HG03520 (cell line): ENCODE measurements around the gene COL11A1.
"Not testable (repeated sequence)": the region's sequence is repeated elsewhere in the genome, so short reads cannot be mapped to it uniquely, and the experiment has no call there.

ENCODE experiments used
- ATAC-seq: cut with Tn5 transposase; IDR thresholded peaks from one replicate; pipeline ENCODE4 v1.9.1; 2021; ENCODE audit warnings: mild to moderate bottlenecking, moderate library complexity; ENCODE audit not compliant: unreplicated experiment

COL11A1 gene

DNA sequence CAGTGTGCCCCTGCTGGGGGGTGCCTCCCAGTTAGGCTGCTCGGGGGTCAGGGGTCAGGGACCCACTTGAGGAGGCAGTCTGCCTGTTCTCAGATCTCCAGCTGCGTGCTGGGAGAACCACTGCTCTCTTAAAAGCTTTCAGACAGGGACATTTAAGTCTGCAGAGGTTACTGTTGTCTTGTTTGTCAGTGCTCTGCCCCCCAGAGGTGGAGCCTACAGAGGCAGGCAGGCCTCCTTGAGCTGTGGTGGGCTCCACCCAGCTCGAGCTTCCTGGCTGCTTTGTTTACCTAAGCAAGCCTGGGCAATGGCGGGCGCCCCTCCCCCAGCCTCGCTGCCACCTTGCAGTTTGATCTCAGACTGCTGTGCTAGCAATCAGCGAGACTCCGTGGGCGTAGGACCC lies 175.0 kb downstream of the COL11A1 start:
- not testable (repeated sequence) for ATAC-seq

- ATAC-seq = no peak
These were observed 188.7 kb downstream of the COL11A1 start for GRCh38 chr1:102919659-102920058.

DNA sequence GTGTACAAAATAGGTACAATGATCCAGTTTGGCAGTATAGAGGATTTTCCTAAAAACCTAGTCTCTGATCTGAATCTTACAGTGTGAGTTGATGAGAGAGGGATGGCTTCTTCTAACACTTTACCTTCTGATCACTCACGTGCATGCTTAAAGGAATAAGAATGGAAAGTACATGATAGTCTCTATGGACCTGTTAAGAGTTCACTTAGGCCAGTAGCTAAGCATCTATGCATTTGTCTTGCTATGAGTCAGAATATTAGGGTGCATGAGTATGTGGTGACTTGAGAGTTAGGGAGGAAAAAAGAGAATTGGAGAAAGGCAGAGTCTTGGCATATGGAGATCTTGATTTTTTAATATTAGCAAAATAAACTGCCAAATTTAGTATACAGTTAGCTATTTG lies 206.3 kb downstream of the COL11A1 start:
- ATAC-seq = no peak

- no peak for ATAC-seq
These were observed 208.4 kb downstream of the COL11A1 start for GRCh38 chr1:102899935-102900334.

DNA sequence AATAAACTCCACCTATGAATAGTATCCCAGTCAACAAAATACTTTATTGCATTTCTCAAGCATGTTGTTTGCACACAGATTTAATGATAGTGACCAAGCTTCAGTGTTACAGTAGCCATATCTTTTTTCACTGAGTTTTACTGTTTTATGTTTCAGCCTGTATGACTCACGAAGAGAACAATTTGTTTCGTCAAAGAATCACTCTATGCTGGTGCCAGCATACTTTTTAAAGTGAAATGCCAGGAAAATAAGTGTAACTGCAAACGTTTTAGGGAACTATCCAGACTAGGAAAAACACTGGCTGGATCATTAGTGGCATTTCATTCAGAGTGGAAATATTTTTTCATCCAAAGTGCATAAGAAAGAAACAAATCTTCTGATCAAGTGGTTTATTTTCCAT lies 210.8 kb downstream of the COL11A1 start:
- no peak for ATAC-seq

DNA sequence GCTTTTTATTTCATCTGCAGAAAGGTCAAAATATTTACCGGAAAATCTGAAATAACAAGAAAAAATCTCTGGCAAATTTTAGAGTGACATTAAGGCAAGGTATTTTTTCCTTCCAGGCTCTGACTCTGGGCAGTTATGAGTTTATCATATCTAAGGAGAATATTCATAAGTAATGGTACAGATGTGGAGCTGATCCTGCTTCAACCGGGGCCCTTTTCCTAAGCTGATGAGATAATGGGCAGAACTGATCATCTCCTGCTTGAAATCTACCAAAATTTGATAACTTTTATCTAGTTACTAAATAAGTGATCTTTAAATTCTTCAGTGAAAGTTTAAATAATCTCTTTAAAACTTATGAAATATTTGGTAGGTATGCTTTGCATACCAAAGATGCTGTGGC lies 211.6 kb downstream of the COL11A1 start:
- no peak for ATAC-seq

DNA sequence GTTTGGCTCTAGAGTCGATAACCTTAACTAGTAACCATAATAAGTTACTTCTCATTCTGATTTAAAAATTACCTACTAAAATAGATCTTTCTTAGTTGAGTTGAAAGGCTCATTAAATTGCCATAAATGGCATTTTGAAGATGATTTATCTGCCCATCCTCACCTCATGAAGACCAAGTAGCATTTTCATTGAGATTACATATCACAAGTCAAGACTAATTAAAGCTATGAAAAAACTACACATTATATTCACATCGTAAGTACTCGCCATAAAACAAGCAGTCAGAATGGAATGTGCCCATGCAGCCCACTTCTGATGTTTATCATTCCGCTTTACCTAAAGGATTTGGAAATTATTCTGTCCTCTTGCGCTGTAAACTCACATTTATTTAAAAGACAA lies 212.0 kb downstream of the COL11A1 start:
- no peak for ATAC-seq

DNA sequence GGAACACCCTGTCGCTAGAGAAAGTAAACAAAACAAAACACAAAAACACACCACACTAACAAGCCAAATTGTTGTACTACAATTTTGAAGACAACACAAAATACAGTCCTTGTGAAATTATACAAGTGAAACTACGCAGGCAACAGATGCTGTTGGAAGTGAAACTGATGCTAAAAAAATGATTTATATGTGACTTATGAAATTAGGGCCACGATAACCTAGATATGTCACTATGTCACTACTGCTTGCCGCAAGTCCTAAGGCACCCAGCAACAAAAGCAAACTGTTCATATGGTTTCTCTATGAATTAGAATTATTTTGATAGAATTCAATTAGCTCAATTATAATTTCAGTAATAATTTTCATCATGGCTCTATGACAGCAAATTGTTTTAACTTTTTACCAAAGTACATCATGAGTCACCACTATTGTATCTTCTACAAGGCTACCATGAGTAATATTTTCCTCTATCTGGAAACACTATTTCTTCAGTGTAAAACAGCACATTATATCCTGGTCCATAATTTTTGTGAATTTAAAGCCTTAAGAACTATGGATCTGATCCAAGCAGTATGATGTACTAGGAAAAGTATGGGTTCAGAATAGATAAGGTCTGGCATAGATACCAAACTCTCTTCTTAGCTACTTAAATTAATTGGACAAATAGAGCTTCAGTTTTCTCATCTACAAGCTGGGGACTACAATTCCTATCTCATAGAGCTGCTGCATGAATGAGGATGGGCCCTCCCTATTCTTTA lies 216.3 kb downstream of the COL11A1 start:
- ATAC-seq = no peak

DNA sequence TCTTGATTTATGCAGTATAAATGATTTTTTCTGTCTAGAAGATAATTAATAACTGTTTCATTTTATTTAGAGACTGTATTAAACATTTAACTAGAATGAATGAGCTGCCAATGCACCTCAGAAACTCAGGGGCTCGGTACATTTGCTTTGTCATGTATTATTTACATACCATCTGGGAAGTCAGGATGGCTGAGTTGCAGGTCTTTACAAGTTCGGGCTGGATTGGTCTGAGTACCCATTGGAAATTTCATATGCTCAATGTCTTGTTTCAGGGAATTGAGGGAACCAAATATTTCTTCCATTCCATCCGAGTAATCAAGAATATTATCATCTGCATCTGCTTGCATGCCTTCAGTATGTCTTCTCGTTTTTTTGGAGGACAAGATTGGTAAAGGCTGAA lies 221.7 kb downstream of the COL11A1 start:
- ATAC-seq = no peak

DNA sequence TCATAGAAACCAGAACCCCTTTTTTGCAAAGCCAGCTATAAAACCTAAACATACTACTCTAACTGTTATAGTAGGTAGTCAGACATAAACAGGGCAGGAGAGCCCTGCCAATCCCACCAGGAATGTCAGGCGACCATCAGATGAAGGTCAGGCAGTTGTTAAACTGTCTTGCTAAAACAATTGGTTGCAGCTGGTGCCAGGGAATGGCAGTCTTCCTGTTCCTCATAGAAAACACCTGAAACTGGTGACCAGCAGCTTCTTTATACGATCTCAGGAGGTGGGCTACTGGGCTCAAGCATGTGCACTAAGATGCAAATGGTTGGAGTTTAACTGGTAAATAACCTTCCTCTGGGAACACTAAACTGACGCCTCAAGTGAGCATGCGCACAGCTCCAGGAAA lies 224.1 kb downstream of the COL11A1 start:
- ATAC-seq = no peak

- no peak for ATAC-seq
These were observed 228.8 kb downstream of the COL11A1 start for GRCh38 chr1:102879439-102879993.

- ATAC-seq = no peak
These were observed 232.6 kb downstream of the COL11A1 start for GRCh38 chr1:102875756-102876155.

- ATAC-seq = no peak
These were observed 235.8 kb downstream of the COL11A1 start for GRCh38 chr1:102872526-102872925.

GRCh38 chr1:102872097-102872496 lies 236.2 kb downstream of the COL11A1 start:
- ATAC-seq = no peak

DNA sequence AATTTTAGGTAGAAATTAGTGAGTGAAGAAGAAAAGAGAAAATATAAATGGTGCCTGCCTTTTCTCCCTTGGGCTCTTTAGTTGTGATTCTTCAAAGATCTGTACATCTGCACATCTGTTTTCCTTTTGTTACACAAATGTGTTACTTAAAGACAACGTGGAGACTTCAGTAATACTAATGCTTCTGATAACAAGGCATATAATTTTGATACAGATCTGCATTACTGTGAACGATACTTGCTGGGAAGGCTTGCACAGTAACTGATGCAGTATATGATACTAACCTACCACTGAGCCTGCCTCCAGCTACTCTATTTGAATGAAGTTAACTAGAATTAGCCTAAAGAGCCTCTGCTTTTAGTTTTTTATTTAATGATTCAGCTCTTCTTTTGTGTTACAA lies 244.6 kb downstream of the COL11A1 start:
- ATAC-seq = no peak

- no peak for ATAC-seq
These were observed 247.1 kb downstream of the COL11A1 start for GRCh38 chr1:102861247-102861646.

DNA sequence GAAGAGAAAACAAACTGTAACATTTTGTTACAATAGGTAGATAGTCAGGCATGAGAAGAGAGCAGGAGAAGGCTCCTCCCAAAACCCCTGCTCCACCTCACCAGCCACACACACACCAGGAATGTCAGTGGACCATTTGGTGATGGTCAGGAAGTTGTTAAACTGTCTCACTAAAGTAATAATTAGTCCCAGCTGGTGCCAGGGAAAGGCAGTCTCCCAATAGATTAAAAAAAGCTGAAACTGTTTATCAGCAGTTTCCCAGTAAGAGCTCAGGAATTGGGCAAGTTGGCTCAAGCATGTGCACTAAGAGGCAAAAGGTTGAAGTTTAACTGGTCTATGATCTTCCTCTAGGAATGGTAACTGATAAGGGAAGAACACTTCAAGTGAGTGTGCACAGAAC lies 249.6 kb downstream of the COL11A1 start:
- ATAC-seq = no peak

GRCh38 chr1:102857251-102857650 lies 251.1 kb downstream of the COL11A1 start:
- ATAC-seq = no peak

GRCh38 chr1:102853701-102854187 lies 254.6 kb downstream of the COL11A1 start:
- no peak for ATAC-seq

DNA sequence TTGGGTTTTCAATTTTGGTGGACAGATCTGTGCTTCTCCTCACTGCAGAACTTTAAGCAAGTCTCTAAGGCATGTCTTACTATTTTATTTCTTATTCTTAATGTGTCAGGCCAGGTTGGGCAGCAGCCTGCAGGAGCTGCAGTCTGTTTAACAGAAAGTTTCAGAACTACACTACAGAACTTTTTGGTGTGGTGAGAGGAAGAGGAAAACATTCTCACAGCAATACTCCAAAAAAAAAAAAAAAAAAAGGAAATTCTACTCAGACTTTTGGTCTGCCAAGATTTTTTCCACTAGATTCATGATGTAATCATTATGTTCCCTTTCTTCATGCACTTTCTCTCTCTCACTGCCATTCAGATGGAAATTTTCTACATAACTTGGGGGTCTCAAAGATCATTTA lies 255.2 kb downstream of the COL11A1 start:
- no peak for ATAC-seq

DNA sequence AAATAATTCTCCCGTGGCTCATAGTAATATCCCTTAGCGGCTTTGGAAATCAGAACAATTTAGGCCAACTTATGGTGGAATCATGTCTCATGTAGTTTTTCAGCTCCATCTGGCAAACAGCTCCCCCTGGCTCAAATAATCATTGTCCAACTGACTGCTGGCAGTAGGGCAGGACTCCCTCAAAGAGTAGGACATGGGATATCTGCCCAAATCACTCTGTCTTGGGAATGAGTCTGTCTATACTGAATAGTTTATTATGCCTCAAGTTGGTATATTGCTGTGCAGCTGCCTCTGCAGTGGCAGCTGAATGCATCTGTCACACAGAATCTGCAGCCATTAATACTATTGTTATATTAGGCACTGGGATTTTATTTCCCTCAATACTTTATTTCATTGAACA lies 255.7 kb downstream of the COL11A1 start:
- no peak for ATAC-seq

- ATAC-seq = no peak
These were observed 256.7 kb downstream of the COL11A1 start for GRCh38 chr1:102851616-102852015.

DNA sequence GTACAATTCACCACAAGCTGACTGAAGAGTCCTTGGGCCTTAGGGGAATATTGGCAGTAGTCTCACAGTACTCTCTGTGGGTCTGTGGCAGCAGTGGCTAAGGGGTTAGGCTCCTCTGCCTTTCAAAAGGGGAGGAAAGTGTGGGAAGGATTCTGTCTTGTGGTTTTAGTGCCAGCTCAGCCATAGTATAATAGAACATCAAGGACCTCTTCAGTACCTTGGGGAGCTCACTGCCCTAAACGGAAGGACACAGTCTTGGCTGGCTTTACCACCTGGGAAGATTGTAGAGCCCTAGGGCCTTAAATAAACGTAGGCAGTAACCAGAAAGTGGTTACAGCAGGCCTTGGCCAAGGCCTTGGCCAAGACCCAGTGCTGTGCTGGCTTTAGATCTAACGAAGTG lies 265.7 kb downstream of the COL11A1 start:
- no peak for ATAC-seq
